Measurements from ENCODE around the gene POLE.

POLE gene

DNA sequence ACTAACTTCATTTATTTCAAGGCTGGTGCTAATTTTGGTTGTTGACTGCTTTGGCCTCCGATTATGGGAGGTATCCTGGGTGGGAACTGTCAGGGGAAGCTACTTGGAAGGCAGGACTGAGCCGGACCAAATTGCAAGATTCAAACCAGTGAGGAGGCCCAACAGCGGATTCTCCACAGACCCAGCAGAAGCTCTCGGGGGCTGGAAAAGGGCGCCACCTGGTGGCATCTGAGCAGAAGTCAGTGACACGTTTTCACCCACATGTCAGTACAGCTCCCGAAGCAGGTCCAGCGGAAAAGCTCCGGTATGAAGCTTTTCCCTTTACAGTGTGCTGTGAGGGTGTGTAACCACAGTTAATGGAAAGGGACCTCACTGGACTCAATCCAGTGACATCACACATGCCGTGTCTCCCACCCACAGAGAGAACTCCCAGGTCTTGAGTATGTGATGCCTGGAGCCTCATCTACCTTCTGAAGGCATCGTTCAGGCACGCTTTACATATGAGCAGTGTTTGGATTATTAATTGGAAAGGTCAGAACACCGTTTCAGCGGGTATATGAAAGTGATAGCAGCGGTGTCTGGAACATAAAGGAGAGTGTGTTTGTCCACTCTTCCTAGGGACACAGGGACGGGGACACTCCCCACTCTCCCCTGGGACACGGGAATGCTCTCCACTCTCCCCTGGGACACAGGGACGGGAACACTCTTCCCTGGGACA is 72.1 kb downstream of the POLE start:
- no peak for TF ChIP-seq TAF1 (IDR thresholded peaks at IDR 0.05; ENCODE audit: borderline replicate concordance, low read depth, low read length)
- FAIRE-seq (peak; percentile 51), DNase-seq (ENCODE audit: insufficient read length) (peak; percentile 70)

- FAIRE-seq (no peak), DNase-seq (ENCODE audit: insufficient read length) (no peak)
- no peak for TF ChIP-seq POLR2AphosphoS5 (IDR thresholded peaks at IDR 0.05; ENCODE audit: low read depth, low read length)
- no peak for TF ChIP-seq POLR2A (IDR thresholded peaks at IDR 0.05; ENCODE audit: low read depth, low read length)
- no peak for TF ChIP-seq TAF1 (IDR thresholded peaks at IDR 0.05; ENCODE audit: borderline replicate concordance, low read depth, low read length)
Measured at GRCh38 chr12:132614029-132614428, 73.1 kb downstream of the POLE start.

DNA sequence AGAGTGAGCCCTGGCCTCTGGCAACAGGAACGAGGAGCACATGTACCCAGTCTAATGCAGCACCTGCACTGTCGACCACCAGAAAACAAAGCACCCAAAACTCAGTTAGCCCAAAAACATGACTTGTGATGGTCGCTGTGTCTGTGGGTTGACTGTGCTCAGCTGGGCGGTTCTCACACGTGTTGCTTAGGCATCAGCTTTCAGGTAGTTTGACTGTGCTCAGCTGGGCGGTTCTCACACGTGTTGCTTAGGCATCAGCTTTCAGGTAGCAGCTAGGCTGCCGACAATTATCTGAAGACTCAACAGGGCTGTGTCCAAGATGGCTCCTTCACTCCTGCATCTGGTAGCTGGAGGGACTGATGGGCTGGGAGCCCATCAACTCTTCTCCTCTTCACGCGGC is 75.5 kb downstream of the POLE start:
- FAIRE-seq, result no peak
- no peak for DNase-seq (ENCODE audit: insufficient read length)
- TF ChIP-seq POLR2AphosphoS5 (IDR thresholded peaks at IDR 0.05; ENCODE audit: low read depth, low read length), result no peak
- no peak for TF ChIP-seq POLR2A (IDR thresholded peaks at IDR 0.05; ENCODE audit: low read depth, low read length)
- no peak for TF ChIP-seq TAF1 (IDR thresholded peaks at IDR 0.05; ENCODE audit: borderline replicate concordance, low read depth, low read length)

DNA sequence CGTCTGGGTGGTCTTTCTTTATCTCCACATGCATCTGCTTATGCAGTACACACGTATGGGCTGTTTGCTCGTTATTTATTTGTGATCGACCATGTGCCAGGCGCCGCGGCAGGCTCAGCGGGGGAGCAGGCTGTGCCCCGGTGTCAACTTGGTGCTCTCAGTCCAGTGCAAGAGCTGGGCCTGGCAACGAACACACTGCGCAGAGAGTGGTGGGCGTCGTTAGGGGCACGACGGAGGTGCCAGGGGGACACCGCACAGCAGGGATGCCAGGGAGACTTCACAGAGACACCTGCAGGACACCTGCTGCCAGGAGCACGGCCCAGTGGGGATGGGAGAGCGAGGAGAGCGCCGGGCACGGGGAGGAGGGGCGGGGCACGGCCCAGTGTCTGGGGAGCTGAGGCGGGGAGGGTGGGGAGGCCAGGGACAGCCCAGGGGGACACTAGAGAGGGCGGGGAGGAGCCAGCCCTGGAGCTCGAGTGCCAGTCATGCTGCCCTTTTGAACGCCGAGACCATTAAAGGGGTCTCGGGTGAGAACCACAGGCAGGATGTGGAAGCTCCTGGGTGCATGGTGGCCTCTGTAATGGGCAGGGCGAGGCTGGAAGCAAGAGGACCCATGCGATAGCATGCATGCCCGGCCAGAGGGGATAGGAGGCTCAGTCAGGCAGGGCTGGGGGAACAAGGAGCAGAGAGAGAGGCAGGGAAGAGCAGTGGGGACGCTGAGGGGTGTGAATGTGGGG is 76.1 kb downstream of the POLE start:
- TF ChIP-seq TAF1 (IDR thresholded peaks at IDR 0.05; ENCODE audit: borderline replicate concordance, low read depth, low read length), result no peak
- TF ChIP-seq POLR2A (IDR thresholded peaks at IDR 0.05; ENCODE audit: low read depth, low read length), result no peak
- TF ChIP-seq POLR2AphosphoS5 (IDR thresholded peaks at IDR 0.05; ENCODE audit: low read depth, low read length), result no peak
- DNase-seq (ENCODE audit: insufficient read length), result no peak
- FAIRE-seq, result no peak

DNA sequence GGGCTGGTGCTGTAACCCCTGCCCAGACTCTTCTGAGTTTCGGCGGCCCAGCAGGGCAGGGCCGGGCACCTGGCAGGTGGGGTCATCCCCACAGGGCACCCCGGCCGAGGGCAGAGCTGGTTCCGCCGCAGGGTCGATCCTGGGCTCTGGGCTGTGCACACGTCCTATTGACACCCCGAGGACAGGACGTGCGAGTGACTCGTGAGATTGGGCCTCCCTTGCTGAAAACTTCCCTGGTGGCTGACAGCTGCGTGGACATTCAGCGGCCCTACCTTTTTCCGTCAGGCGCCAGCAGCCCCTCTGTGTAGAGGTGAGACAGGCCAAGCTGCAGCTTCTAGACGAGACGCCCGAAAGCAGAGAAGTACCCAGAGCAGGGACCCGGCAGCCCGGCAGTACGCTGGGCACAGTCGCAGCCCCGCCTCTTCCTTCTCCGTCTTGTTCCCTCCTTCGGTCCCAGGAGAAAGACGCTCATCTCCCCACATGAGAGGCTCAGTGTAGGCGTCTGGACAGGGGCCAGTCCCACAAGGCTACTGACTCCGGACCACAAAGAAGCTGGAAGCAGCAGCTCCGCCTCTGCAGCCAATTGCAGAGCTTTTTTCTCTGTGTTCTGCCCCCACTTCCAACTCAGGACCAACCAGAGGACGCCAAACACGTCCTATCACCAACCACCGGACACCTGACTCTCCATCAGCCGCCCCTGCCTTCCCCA is 76.9 kb downstream of the POLE start, which contains the start of gene LRCOL1:
TSS of gene LRCOL1 (minus strand) at position 532 of the 709 bp plus-strand sequence. CDS start 4,331 bp downstream, outside the sequence.
- DNase-seq (ENCODE audit: insufficient read length) (no peak), FAIRE-seq (no peak)
- TF ChIP-seq TAF1 (IDR thresholded peaks at IDR 0.05; ENCODE audit: borderline replicate concordance, low read depth, low read length) (no peak), POLR2AphosphoS5 (IDR thresholded peaks at IDR 0.05; ENCODE audit: low read depth, low read length) (no peak), POLR2A (IDR thresholded peaks at IDR 0.05; ENCODE audit: low read depth, low read length) (no peak)

- TF ChIP-seq POLR2AphosphoS5 (IDR thresholded peaks at IDR 0.05; ENCODE audit: low read depth, low read length), result no peak
- TF ChIP-seq TAF1 (IDR thresholded peaks at IDR 0.05; ENCODE audit: borderline replicate concordance, low read depth, low read length), result no peak
- TF ChIP-seq POLR2A (IDR thresholded peaks at IDR 0.05; ENCODE audit: low read depth, low read length), result no peak
- no peak for FAIRE-seq
- no peak for DNase-seq (ENCODE audit: insufficient read length)
Measured at GRCh38 chr12:132608231-132609171, 78.6 kb downstream of the POLE start.

DNA sequence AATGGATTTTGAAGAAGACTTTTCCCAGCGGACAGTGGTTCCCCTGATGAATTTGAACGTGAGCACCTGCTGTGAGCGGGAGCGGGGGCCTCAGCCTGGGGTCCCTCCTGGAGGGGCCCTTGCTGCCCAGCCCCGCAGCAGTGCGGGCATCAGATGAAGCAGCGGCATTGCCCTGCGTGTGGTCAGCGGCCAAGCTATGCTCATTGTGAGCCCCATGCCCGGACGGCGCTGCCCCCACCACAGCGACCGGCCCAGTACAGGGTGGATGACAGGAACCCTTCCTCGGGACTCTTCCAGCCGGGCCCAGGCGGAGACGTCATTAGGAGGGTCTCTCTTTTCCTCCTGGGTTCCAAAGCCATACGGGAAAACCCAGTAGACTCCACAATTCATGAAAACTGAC is 80.2 kb downstream of the POLE start:
- TF ChIP-seq POLR2A (IDR thresholded peaks at IDR 0.05; ENCODE audit: low read depth, low read length) (no peak), TAF1 (IDR thresholded peaks at IDR 0.05; ENCODE audit: borderline replicate concordance, low read depth, low read length) (no peak), POLR2AphosphoS5 (IDR thresholded peaks at IDR 0.05; ENCODE audit: low read depth, low read length) (no peak)
- FAIRE-seq (no peak), DNase-seq (ENCODE audit: insufficient read length) (no peak)

DNA sequence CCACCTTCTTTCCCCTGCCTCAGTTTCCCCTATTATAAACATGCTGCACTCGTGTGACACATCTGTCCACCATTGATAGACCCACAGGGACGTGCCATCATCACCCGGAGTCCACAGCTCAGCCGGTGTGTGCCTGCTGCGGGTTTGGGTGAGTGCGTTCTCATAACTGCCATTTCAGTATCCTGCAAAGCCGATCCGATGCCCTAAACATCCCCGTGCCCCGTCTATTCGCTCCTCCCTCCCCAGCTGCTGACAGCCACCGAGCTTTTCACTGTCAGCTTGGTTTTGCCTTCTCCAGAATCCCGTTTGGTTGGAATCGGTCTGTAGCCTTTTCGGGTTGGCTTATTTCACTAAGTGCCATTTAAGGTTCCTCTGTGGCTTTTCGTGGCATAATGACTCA is 80.7 kb downstream of the POLE start:
- no peak for FAIRE-seq
- DNase-seq (ENCODE audit: insufficient read length), result no peak
- TF ChIP-seq TAF1 (IDR thresholded peaks at IDR 0.05; ENCODE audit: borderline replicate concordance, low read depth, low read length) (no peak), POLR2AphosphoS5 (IDR thresholded peaks at IDR 0.05; ENCODE audit: low read depth, low read length) (no peak), POLR2A (IDR thresholded peaks at IDR 0.05; ENCODE audit: low read depth, low read length) (no peak)

DNA sequence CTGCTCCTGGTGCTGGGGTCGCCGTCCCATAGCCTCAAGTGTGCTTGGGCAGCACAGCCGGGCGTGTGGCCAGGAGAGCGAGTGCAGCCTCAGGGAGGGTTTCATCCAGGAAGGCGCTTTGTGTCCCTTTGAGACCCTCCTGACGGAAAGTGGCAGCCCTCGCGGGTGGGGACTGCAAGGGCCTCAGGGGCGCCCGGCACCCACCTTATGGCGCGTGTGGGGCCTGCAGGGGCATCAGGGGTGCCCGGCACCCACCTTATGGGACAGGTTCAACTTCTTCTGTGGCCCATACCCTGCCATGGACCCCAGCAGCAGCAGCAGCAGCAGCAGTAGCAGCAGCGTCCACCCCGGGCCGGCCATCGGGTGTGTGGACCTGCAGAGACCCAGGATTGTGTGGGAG is 81.2 kb downstream of the POLE start:
- DNase-seq (ENCODE audit: insufficient read length) (no peak), FAIRE-seq (no peak)
- TF ChIP-seq POLR2A (IDR thresholded peaks at IDR 0.05; ENCODE audit: low read depth, low read length) (no peak), POLR2AphosphoS5 (IDR thresholded peaks at IDR 0.05; ENCODE audit: low read depth, low read length) (no peak), TAF1 (IDR thresholded peaks at IDR 0.05; ENCODE audit: borderline replicate concordance, low read depth, low read length) (no peak)

DNA sequence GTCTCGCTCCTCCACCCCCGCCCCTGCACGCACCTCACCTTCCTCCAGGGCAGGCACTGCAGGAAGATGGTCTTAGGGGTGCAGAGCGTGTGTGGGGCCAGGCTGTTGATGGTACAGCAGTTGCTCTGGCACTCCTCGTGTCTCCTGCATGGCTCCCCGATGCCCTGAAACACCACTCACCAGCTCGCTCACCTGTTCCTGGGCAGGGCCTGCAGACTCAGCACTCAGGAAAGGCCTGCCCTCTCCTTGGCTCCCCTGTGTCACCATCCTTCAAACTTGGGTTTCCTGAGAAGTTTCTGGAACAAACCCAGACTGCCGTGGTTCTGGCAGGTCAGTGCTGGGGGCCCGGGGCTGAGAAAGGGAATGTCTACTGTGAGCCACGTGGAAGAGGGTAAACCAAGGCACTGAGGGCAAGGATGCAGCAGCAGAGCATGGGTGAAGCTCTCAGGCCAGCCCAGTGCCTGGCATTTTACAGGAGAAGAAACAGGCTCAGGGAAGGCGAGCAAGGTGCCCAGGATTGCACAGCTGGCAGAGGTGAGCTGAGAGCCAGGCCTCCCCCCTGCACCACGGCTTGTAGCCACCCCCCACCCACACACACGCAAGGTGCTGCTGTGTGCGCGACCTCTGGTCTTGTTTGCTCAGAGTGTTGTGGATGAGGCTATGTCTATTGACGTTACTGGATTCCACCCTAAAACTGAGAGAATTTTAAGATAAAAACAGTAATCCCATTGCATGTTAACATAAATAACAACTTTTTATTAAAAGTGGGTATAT is 82.3 kb downstream of the POLE start:
- no peak for DNase-seq (ENCODE audit: insufficient read length)
- TF ChIP-seq POLR2AphosphoS5 (IDR thresholded peaks at IDR 0.05; ENCODE audit: low read depth, low read length) (no peak), TAF1 (IDR thresholded peaks at IDR 0.05; ENCODE audit: borderline replicate concordance, low read depth, low read length) (no peak), POLR2A (IDR thresholded peaks at IDR 0.05; ENCODE audit: low read depth, low read length) (no peak)
- no peak for FAIRE-seq
